H9 (cell line): Measurements from ENCODE around the gene MFSD12. TPM values are rescaled to one million over a fixed set of nuclear protein-coding genes. Genes with fewer than 3 reads are reported as not detected.
A peak's percentile ranks its signal among the peaks of the same experiment; 100 is the strongest.

ENCODE experiments used
- DNase-seq: peaks from one replicate; pipeline ENCODE4 v3.0.0-alpha.2; 2017
- H2AFZ ChIP-seq: one replicate; pipeline ENCODE4 v1.6.1; 2013; ENCODE audit warnings: mild to moderate bottlenecking, low read length, control low read depth, moderate library complexity
- H2AK5ac ChIP-seq: 2 replicates; pipeline ENCODE4 v1.6.1; 2013; ENCODE audit warnings: low read length, control low read depth, mixed read lengths; ENCODE audit not compliant: insufficient read length
- H2BK120ac ChIP-seq: one replicate; pipeline ENCODE4 v1.6.1; 2013; ENCODE audit warnings: low read depth, mild to moderate bottlenecking, low read length, control low read depth, inconsistent platforms; ENCODE audit not compliant: poor library complexity, severe bottlenecking
- H2BK12ac ChIP-seq: 2 replicates; pipeline ENCODE4 v1.6.1; 2013; ENCODE audit warnings: low read length, control low read depth, mixed read lengths, low read depth; ENCODE audit not compliant: insufficient read length
- H2BK15ac ChIP-seq: 2 replicates; pipeline ENCODE4 v1.6.1; 2013; ENCODE audit warnings: low read depth, low read length, control low read depth
- H2BK20ac ChIP-seq: one replicate; pipeline ENCODE4 v1.6.1; 2013; ENCODE audit warnings: low read depth, mild to moderate bottlenecking, low read length, control low read depth, inconsistent platforms; ENCODE audit not compliant: poor library complexity, severe bottlenecking
- H2BK5ac ChIP-seq: 2 replicates; pipeline ENCODE4 v1.6.1; 2013; ENCODE audit warnings: low read length, control low read depth, mixed read lengths; ENCODE audit not compliant: insufficient read length
- H3K14ac ChIP-seq: 2 replicates; pipeline ENCODE4 v1.6.1; 2013; ENCODE audit warnings: low read length, control low read depth; ENCODE audit not compliant: insufficient read depth
- H3K18ac ChIP-seq: 2 replicates; pipeline ENCODE4 v1.6.1; 2013; ENCODE audit warnings: low read depth, mild to moderate bottlenecking, mixed read lengths, low read length, control low read depth; ENCODE audit not compliant: insufficient read length
- H3K23ac ChIP-seq: 2 replicates; pipeline ENCODE4 v1.6.1; 2013; ENCODE audit warnings: low read length, control low read depth, mixed read lengths, low read depth; ENCODE audit not compliant: insufficient read length
- H3K23me2 ChIP-seq: 2 replicates; pipeline ENCODE4 v1.6.1; 2013; ENCODE audit warnings: low read depth, mild to moderate bottlenecking, mixed read lengths, low read length, control low read depth; ENCODE audit not compliant: insufficient read length, poor library complexity, severe bottlenecking
- H3K27ac ChIP-seq: 2 replicates; pipeline ENCODE4 v1.5.1; 2013; ENCODE audit warnings: low read length, control low read depth, mixed read lengths, low read depth; ENCODE audit not compliant: insufficient read length
- H3K27me3 ChIP-seq: 2 replicates; pipeline ENCODE4 v1.6.1; 2013; ENCODE audit warnings: low read length, control low read depth, inconsistent platforms; ENCODE audit not compliant: insufficient read depth
- H3K4ac ChIP-seq: 2 replicates; pipeline ENCODE4 v1.6.1; 2013; ENCODE audit warnings: low read depth, mild to moderate bottlenecking, control low read depth, inconsistent platforms, low read length, moderate library complexity
- H3K4me1 ChIP-seq: 2 replicates; pipeline ENCODE4 v1.6.1; 2013; ENCODE audit warnings: low read length, control low read depth, inconsistent platforms; ENCODE audit not compliant: insufficient read depth
- H3K4me2 ChIP-seq: 2 replicates; pipeline ENCODE4 v1.6.1; 2013; ENCODE audit warnings: low read length, control low read depth, mixed read lengths; ENCODE audit not compliant: insufficient read length, insufficient read depth
- H3K56ac ChIP-seq: 2 replicates; pipeline ENCODE4 v1.6.1; 2013; ENCODE audit warnings: low read depth, mild to moderate bottlenecking, mixed read lengths, low read length, control low read depth; ENCODE audit not compliant: insufficient read length
- H3K79me1 ChIP-seq: 2 replicates; pipeline ENCODE4 v1.6.1; 2013; ENCODE audit warnings: low read depth, mild to moderate bottlenecking, moderate library complexity, low read length, control low read depth, inconsistent platforms; ENCODE audit not compliant: insufficient read depth, poor library complexity, severe bottlenecking
- H3K79me2 ChIP-seq: 2 replicates; pipeline ENCODE4 v1.6.1; 2013; ENCODE audit warnings: low read length, control low read depth, inconsistent platforms; ENCODE audit not compliant: insufficient read depth
- H3K9ac ChIP-seq: 2 replicates; pipeline ENCODE4 v1.6.1; 2013; ENCODE audit warnings: low read length, control low read depth, mixed read lengths; ENCODE audit not compliant: insufficient read length; ENCODE audit errors: extremely low read depth
- H3K9me3 ChIP-seq: one replicate; pipeline ENCODE4 v1.6.1; 2013; ENCODE audit warnings: low read depth, low read length, inconsistent platforms; ENCODE audit not compliant: control insufficient read depth
- H3T11ph ChIP-seq: one replicate; pipeline ENCODE4 v1.6.1; 2013; ENCODE audit warnings: mild to moderate bottlenecking, low read length, control low read depth, inconsistent platforms
- H4K20me1 ChIP-seq: one replicate; pipeline ENCODE4 v1.6.1; 2013; ENCODE audit not compliant: control insufficient read depth, insufficient read length, insufficient read depth
- H4K5ac ChIP-seq: 2 replicates; pipeline ENCODE4 v1.6.1; 2013; ENCODE audit warnings: low read depth, mild to moderate bottlenecking, mixed read lengths, low read length, control low read depth; ENCODE audit not compliant: insufficient read length
- H4K8ac ChIP-seq: replicated peaks from 2 replicates; pipeline ENCODE4 v1.6.1; 2013; ENCODE audit warnings: low read length, control low read depth, mixed read lengths, low read depth; ENCODE audit not compliant: insufficient read length
- H4K91ac ChIP-seq: 2 replicates; pipeline ENCODE4 v1.6.1; 2013; ENCODE audit warnings: low read depth, mild to moderate bottlenecking, moderate library complexity, mixed read lengths, low read length, control low read depth; ENCODE audit not compliant: insufficient read length
- H3K27ac Mint-ChIP-seq, 3 experiments: 2 replicates in 2 of 3; 3 replicates in 1 of 3; pipeline ENCODE4 v1.8.0; 2020 to 2021; ENCODE audit warnings: mixed read lengths in 3 of 3, mild to moderate bottlenecking in 1 of 3, moderate library complexity in 1 of 3
- H3K27me3 Mint-ChIP-seq: 2 replicates; pipeline ENCODE4 v1.8.0; 2021; ENCODE audit warnings: low read depth, mild to moderate bottlenecking, moderate library complexity, mixed read lengths
- H3K36me3 Mint-ChIP-seq, 3 experiments: 2 replicates in 2 of 3; 3 replicates in 1 of 3; pipeline ENCODE4 v1.8.0; 2020 to 2021; ENCODE audit warnings: low read depth in 3 of 3, mixed read lengths in 3 of 3; ENCODE audit not compliant: insufficient read depth in 1 of 3
- H3K4me1 Mint-ChIP-seq, 2 experiments: 2 replicates each; pipeline ENCODE4 v1.8.0; 2020; ENCODE audit warnings: mixed read lengths in 2 of 2
- H3K4me3 Mint-ChIP-seq, 2 experiments: 2 replicates in 1 of 2; 3 replicates in 1 of 2; pipeline ENCODE4 v1.8.0; 2020 to 2021; ENCODE audit warnings: mild to moderate bottlenecking in 2 of 2, mixed read lengths in 2 of 2, moderate library complexity in 1 of 2
- H3K9me3 Mint-ChIP-seq, 2 experiments: 2 replicates in 1 of 2; 3 replicates in 1 of 2; pipeline ENCODE4 v1.8.0; 2020; ENCODE audit warnings: mild to moderate bottlenecking in 2 of 2, mixed read lengths in 2 of 2, moderate library complexity in 1 of 2
- CTCF ChIP-seq: fragments of 200-600 bp; sonication (generic); conservative IDR thresholded peaks from 3 replicates; pipeline ENCODE4 v1.8.0; 2021; ENCODE audit warnings: antibody characterized with exemption, mild to moderate bottlenecking
- WGBS: extraction: QIAGEN DNeasy Blood & Tissue Kit; methylation state at CpG from one replicate; pipeline ENCODE4 v1.1.7; 2013; ENCODE audit warnings: missing lambda C conversion rate, low lambda C conversion rate, mixed read lengths; ENCODE audit not compliant: insufficient read length; ENCODE audit errors: extremely low coverage; 5-methylcytosine and 5-hydroxymethylcytosine counted together
- total RNA-seq: library from RNA; stranded (reverse); gene quantifications from 2 replicates; pipeline ENCODE4 v1.2.1, GENCODE V29; 2021

The MFSD12 gene
- total RNA-seq, 1 experiment from 2014 or later = 58.8 TPM

- no peak for DNase-seq
- Histone ChIP-seq H2BK15ac (no peak overlapping the region), H3K4ac (no peak overlapping the region), H3K27me3 (no peaks in the 10 kb centered on the region), H2AK5ac (no peak overlapping the region), H3K4me2 (no peak overlapping the region), H3K4me1 (no peaks in the 10 kb centered on the region), H3K18ac (no peak overlapping the region), H4K91ac (no peak overlapping the region), H2BK120ac (no peak overlapping the region), H2BK20ac (no peak overlapping the region), H3K56ac (no peak overlapping the region), H3K27ac (no peak overlapping the region), H3K23ac (no peak overlapping the region), H3K23me2 (no peaks in the 10 kb centered on the region), H3K79me2 (no peaks in the 10 kb centered on the region), H4K20me1 (no peaks in the 10 kb centered on the region), H4K8ac (no peak overlapping the region), H3T11ph (no peak overlapping the region), H2BK5ac (no peak overlapping the region), H2AFZ (no peak overlapping the region), H4K5ac (no peak overlapping the region), H3K79me1 (no peaks in the 10 kb centered on the region), H3K14ac (no peak overlapping the region), H3K9ac (no peak overlapping the region), H3K9me3 (no peaks in the 10 kb centered on the region), H2BK12ac (no peak overlapping the region)
- no CpG with 5 or more reads among the region's 15 CpGs for WGBS
- Mint-ChIP-seq H3K4me3 (no peak overlapping the region), H3K4me1 (peaks cover 2 to 3% of the 10 kb centered on the region in 2 experiments; a peak in 1 of 4 replicates), H3K27me3 (no peaks in the 10 kb centered on the region), H3K36me3 (peaks cover 4 to 13% (median 12%) of the 10 kb centered on the region in 3 experiments; a peak in 6 of 7 replicates), H3K9me3 (no peaks in the 10 kb centered on the region), H3K27ac (no peak overlapping the region)
- peak; percentile 68 for TF ChIP-seq CTCF
Measured at GRCh38 chr19:3547301-3547731, 10.1 kb downstream of the MFSD12 start.
